ENCODE data around the gene ELFN2. TPM values are rescaled to one million over a fixed set of nuclear protein-coding genes. Genes with fewer than 3 reads are reported as not detected.

ELFN2 gene
- total and polyA plus RNA-seq, 2 donors (not counting 3 experiments of a cell fraction or from before 2014, with no cell fraction given) = 0.41 to 1.3 TPM

GRCh38 chr22:37474447-37475090, 47.3 kb upstream of the ELFN2 start:
- H3K4me3 ChIP-seq (replicated peaks in 1 of 3; ENCODE audit: insufficient read depth in 1 of 3, low read depth in 1 of 3, low read length in 3 of 3) = no peak overlapping the region
- FAIRE-seq (no peak), DNase-seq (ENCODE audit: low read depth, low spot score) (no peak)
- H2AFZ ChIP-seq (ENCODE audit: low read depth, low read length) = no peak overlapping the region
- no peaks in the 10 kb centered on the region for H3K4me1 ChIP-seq (ENCODE audit: control insufficient read depth, extremely low read depth, insufficient read depth, low read length)
- ChIA-PET POLR2A (no interaction called here), CTCF (no interaction called here)
- H3K9me3 ChIP-seq (replicated peaks; ENCODE audit: control insufficient read depth, insufficient read depth, low read length) = no peaks in the 10 kb centered on the region
- no TSS peak for BruUV-seq (replicated peaks)
- dilution Hi-C loops (cut with MboI; ENCODE audit: extremely low pct_ligation_motif_present, low sequenced_read_pairs) (no loop called here), intact Hi-C loops (cut with micrococcal nuclease) (no loop called here)
- peaks cover 7% of the 10 kb centered on the region for H3K79me2 ChIP-seq (ENCODE audit: control insufficient read depth, insufficient read depth, low read length)
- TF ChIP-seq MYC (IDR thresholded peaks at IDR 0.05; ENCODE audit: low read depth, low read length) (no peak), JUN (IDR thresholded peaks at IDR 0.05; ENCODE audit: borderline replicate concordance, insufficient read depth, insufficient read length, low read depth) (no peak), POLR2AphosphoS5 (IDR thresholded peaks at IDR 0.05; ENCODE audit: insufficient read depth, low read depth, low read length) (no peak), GATA2 (IDR thresholded peaks at IDR 0.05; ENCODE audit: insufficient read depth, insufficient read length, low read depth, low read length) (no peak), FOS (IDR thresholded peaks at IDR 0.05; ENCODE audit: borderline replicate concordance, insufficient read depth, low read length) (no peak), CTCF (IDR thresholded peaks at IDR 0.05; ENCODE audit: extremely low read depth in 1 of 2, insufficient read depth in 1 of 2, low read depth in 1 of 2, low read length in 2 of 2) (no peak), EZH2 (IDR thresholded peaks at IDR 0.05; ENCODE audit: borderline replicate concordance, low read depth, low read length, severe bottlenecking) (no peak)
- TF ChIP-seq, protein P1, sequence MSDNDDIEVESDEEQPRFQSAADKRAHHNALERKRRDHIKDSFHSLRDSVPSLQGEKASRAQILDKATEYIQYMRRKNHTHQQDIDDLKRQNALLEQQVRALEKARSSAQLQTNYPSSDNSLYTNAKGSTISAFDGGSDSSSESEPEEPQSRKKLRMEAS (IDR thresholded peaks at IDR 0.05; ENCODE audit: insufficient read depth, insufficient read length) = no peak
- H3K4me2 ChIP-seq (ENCODE audit: insufficient read depth, low read length) = no peak overlapping the region
- H4K20me1 ChIP-seq (replicated peaks; ENCODE audit: control insufficient read depth, extremely low read depth, insufficient read depth, low read length) = no peaks in the 10 kb centered on the region
- H3K9me1 ChIP-seq (replicated peaks; ENCODE audit: control insufficient read depth, extremely low read depth, insufficient read depth, low read length) = no peaks in the 10 kb centered on the region
- H3K27me3 ChIP-seq (ENCODE audit: control insufficient read depth in 2 of 2, insufficient read depth in 2 of 2, low read length in 2 of 2) = no peaks in the 10 kb centered on the region
- no peak overlapping the region for H3K9ac ChIP-seq (replicated peaks; ENCODE audit: extremely low read depth, insufficient read depth, low read length)
- H3K27ac ChIP-seq (ENCODE audit: insufficient read depth, low read depth, low read length) = no peak overlapping the region
- H3K36me3 ChIP-seq (ENCODE audit: control insufficient read depth in 2 of 2, extremely low read depth in 1 of 2, insufficient read depth in 2 of 2, low read length in 2 of 2) = peaks cover 9 to 72% of the 10 kb centered on the region in 2 experiments

Measured in endothelial cell of umbilical vein (primary cell).